GM18907 (cell line): ENCODE data around the gene DRC3.

Experiments
- ATAC-seq: cut with Tn5 transposase; IDR thresholded peaks from one replicate; pipeline ENCODE4 v1.9.1; 2021; ENCODE audit warnings: mild to moderate bottlenecking, moderate library complexity; ENCODE audit not compliant: unreplicated experiment

DRC3 gene

GRCh38 chr17:18042983-18043382 is 70.3 kb downstream of the DRC3 start:
- no peak for ATAC-seq

DNA sequence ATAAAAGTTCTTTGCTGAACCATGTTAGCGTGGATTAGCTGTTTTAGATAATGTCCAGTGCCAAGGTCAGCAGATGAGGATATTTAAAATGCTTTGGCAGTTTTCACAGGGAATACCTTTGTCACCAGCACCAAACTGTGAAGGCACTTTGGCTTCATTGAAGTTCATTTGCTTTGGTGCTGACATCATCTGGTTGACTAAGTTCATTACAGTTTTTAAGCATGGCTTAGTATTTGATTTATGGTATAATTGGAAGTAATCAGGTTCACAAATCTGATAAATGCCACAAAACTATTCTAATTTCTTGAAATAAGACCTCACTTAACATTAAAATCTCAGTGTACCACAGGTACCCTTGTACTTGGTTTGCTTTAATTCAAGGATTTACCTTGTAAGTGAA is 70.8 kb downstream of the DRC3 start:
- no peak for ATAC-seq

GRCh38 chr17:18044609-18045008 is 71.9 kb downstream of the DRC3 start:
- no peak for ATAC-seq

DNA sequence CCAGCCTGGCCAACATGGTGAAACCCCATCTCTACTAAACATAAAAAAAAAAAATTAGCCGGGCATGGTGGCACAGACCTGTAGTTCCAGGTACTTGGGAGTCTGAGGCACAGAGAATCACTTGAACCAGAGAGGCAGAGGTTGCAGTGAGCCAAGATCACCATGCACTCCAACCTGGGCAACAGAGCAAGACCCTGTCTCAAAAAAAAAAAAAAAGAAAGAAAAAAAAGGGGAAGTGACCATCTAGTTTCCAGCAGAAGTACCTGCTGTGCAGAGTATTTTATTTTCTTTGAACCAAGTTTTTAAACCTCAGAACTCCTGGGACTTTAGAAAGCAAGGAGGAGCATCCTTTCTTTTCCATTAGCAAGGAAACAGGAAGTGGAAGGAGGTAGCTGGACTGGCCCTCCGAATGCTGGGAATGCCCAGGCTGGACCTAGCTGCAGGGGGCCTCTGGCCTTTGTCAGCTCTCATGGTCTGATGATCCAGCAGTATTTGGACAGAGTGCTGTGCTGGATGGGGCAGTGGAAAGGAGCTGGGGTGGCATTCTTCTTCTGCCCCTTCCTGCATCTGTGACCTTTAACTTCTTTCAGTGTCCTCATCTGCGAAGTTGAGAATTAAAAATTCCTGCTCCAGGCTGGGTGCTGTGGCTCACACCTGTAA is 73.2 kb downstream of the DRC3 start:
- no peak for ATAC-seq

DNA sequence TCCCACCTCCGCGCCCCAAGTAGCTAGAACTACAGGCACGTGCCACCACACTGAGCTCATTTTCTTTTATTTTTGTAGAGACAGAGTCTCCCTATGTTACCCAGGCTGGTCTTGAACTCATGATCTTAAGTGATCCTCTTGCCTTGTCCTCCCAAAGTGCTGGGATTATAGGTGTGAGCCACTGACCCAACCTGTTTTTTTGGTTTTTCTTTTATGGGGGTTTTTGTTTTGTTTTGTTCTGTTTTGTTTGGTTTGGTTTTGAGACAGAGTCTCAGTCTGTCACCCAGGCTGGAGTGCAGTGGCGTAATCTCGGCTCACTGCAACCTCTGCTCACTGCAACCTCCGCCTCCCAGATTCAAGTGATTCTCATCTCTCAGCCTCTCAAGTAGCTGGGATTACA is 82.9 kb downstream of the DRC3 start:
- ATAC-seq = no peak

- ATAC-seq = no peak
These were observed 83.6 kb downstream of the DRC3 start for GRCh38 chr17:18056214-18056613.

DNA sequence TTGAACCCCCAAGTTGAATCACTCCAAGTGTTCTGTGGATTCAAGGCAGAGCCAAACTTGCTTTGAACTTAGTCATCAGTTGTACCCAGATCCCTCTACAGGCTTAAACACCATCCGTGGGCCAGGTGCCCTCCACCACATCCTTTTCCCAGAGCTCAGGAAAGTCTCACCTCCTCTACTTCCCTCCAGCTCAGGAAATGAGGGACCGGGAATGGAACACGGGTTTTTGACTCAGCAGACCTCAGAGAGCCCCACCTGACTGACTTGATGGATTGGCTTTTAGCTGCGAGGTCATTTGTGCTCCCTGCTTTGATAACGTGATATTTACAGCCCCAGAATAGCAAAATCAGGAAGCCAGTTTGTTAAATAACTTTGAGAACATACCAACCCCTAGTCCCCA is 86.6 kb downstream of the DRC3 start:
- no peak for ATAC-seq

DNA sequence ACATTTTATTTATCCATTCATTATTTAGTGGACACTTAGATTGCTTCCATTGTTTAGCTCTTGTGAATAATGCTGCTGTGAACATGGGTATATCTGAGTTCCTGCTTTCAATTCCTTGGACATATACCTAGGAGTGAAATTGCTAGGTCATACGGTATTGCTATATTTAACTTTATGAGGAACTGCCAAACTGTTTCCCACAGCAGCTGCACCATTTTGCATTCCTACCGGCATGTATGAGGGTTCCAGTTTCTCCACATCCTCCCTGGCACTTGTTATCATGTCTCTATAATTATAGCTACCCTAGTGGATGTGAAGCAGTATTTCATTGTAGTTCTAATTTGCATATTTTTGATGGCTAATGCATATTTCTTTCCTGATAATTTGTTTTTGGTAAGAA is 91.4 kb downstream of the DRC3 start:
- no peak for ATAC-seq

DNA sequence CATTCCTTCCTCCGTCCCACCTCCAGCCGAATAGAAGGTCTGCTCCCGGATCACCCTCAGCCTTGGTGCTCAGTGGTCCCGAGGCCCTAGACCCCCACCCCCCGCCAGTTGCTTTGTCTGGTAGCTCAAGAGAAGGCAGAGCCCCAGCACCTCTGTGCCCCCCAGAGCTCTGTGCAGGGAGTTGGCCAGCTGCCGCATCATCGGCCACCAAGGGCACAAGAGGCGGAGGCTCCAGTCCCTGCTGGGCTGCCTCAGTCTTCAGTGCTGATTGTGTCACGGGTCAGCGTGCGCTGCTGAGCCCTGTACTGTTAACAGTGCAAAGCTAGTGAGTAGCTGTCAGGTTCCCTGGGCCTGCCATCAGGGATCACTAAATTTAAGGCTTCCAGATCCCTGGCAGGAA is 92.9 kb downstream of the DRC3 start:
- ATAC-seq = no peak
